ENCODE data around the gene AJM1.
A peak's percentile ranks its signal among the peaks of the same experiment; 100 is the strongest.

The AJM1 gene

GRCh38 chr9:136858844-136859757 lies 16.8 kb downstream of the AJM1 start:
- ATAC-seq (ENCODE audit: low read depth) (peak; percentile 35), DNase-seq (ENCODE audit: low spot score) (no peak)
- Histone ChIP-seq H3K36me3 (ENCODE audit: low read depth) (peaks cover 24% of the 10 kb centered on the region), H3K9me3 (ENCODE audit: severe bottlenecking) (no peaks in the 10 kb centered on the region), H3K27me3 (ENCODE audit: insufficient read depth, poor library complexity, severe bottlenecking) (no peaks in the 10 kb centered on the region), H3K4me3 (ENCODE audit: severe bottlenecking) (no peak overlapping the region), H3K27ac (ENCODE audit: poor library complexity, severe bottlenecking) (peak overlapping the region; percentile 6), H3K4me1 (ENCODE audit: insufficient read depth, poor library complexity, severe bottlenecking) (no peaks in the 10 kb centered on the region)
- no peak for TF ChIP-seq CTCF (IDR thresholded peaks at IDR 0.05; ENCODE audit: poor library complexity, severe bottlenecking)

GRCh38 chr9:136860529-136860928 lies 18.3 kb downstream of the AJM1 start:
- Histone ChIP-seq H3K27ac (ENCODE audit: poor library complexity, severe bottlenecking) (no peak overlapping the region), H3K36me3 (ENCODE audit: low read depth) (peaks cover 34% of the 10 kb centered on the region)

GRCh38 chr9:136860933-136861873 lies 18.9 kb downstream of the AJM1 start:
- Histone ChIP-seq H3K4me1 (ENCODE audit: insufficient read depth, poor library complexity, severe bottlenecking) (no peaks in the 10 kb centered on the region), H3K36me3 (ENCODE audit: low read depth) (peaks cover 34% of the 10 kb centered on the region), H3K27me3 (ENCODE audit: insufficient read depth, poor library complexity, severe bottlenecking) (no peaks in the 10 kb centered on the region), H3K27ac (ENCODE audit: poor library complexity, severe bottlenecking) (no peak overlapping the region), H3K4me3 (ENCODE audit: severe bottlenecking) (no peak overlapping the region), H3K9me3 (ENCODE audit: severe bottlenecking) (no peaks in the 10 kb centered on the region)
- TF ChIP-seq CTCF (IDR thresholded peaks at IDR 0.05; ENCODE audit: poor library complexity, severe bottlenecking), result no peak
- DNase-seq (ENCODE audit: low spot score) (no peak), ATAC-seq (ENCODE audit: low read depth) (no peak)

More at GRCh38 chr9:136860529-136860928, 18.3 kb downstream of the AJM1 start:
- DNase-seq (ENCODE audit: low spot score), result no peak
- no peak overlapping the region for H3K4me3 ChIP-seq (ENCODE audit: severe bottlenecking)
- TF ChIP-seq CTCF (IDR thresholded peaks at IDR 0.05; ENCODE audit: poor library complexity, severe bottlenecking), result no peak
- no peaks in the 10 kb centered on the region for H3K27me3 ChIP-seq (ENCODE audit: insufficient read depth, poor library complexity, severe bottlenecking)
- no peaks in the 10 kb centered on the region for H3K9me3 ChIP-seq (ENCODE audit: severe bottlenecking)
- ATAC-seq (ENCODE audit: low read depth), result no peak
- no peaks in the 10 kb centered on the region for H3K4me1 ChIP-seq (ENCODE audit: insufficient read depth, poor library complexity, severe bottlenecking)

- ATAC-seq (ENCODE audit: low read depth) (no peak), DNase-seq (ENCODE audit: low spot score) (no peak)
- Histone ChIP-seq H3K4me3 (ENCODE audit: severe bottlenecking) (no peak overlapping the region), H3K4me1 (ENCODE audit: insufficient read depth, poor library complexity, severe bottlenecking) (peaks cover 2% of the 10 kb centered on the region), H3K27me3 (ENCODE audit: insufficient read depth, poor library complexity, severe bottlenecking) (no peaks in the 10 kb centered on the region), H3K27ac (ENCODE audit: poor library complexity, severe bottlenecking) (no peak overlapping the region), H3K9me3 (ENCODE audit: severe bottlenecking) (peaks cover 2% of the 10 kb centered on the region), H3K36me3 (ENCODE audit: low read depth) (peaks cover 34% of the 10 kb centered on the region)
- TF ChIP-seq CTCF (IDR thresholded peaks at IDR 0.05; ENCODE audit: poor library complexity, severe bottlenecking), result no peak
Observed at GRCh38 chr9:136861874-136862457, 19.7 kb downstream of the AJM1 start.
